ENCODE results near the gene SRP68. TPM values are rescaled to one million over a fixed set of nuclear protein-coding genes. Genes with fewer than 3 reads are reported as not detected.

Gene SRP68
- polyA plus RNA-seq, 2 of the 4 experiments (the other 2 are of a cell fraction), result 121 to 139 TPM

DNA sequence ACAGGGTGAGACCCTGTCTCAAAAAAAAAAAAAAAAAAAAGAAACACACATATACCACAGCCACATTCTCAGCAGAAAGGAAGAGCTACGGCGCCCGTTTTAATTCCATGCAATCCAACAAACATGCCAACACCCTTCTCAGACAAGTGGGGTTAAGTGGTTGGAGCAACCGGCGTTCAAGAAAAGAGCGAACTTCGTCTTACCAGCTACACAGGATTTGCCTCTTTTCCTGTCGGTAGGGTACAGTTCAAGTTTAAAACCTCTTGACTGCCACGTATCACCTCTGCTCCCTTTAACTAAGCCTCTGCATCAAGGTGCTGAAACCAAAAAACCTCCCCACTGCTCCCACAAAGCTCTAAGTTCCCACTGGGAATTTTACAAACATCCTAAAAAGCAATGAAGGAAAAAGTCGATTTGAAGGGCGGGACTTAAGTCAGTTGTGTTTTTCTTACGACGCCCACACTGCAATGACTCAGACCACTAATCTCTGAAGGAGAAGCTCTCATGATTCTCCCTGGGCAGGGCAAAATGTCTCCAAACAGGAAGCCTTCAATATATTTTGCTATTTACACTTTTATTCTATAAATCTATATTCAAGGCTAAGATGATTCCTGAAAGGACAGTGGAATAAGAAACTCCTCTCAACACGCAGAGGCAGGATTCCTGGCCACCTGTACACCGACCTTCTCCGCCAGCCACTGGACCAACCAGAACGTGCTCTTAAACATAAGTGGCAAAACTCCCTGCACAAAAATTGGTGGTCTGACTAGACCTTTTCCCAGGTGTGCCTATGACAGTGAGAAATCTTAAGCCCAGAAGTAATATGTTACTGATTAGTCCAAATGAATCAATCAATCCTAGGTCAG is 18.8 kb downstream of the SRP68 start:
- Histone ChIP-seq H3K4me2 (no peak overlapping the region), H3K4me1 (peaks cover 7% of the 10 kb centered on the region; the same call in 2 of the 3 replicates), H3K27ac (no peak overlapping the region), H3K4me3 (no peak overlapping the region), H3K9me3 (no peaks in the 10 kb centered on the region)
- POLR2A ChIA-PET, result interaction anchor here (0.5 to 1.6 kb wide), 2 partner anchors 57 to 149 kb away, joined by 3 to 4 read pairs; partner anchors contain the start of gene MRPL38
- DNase-seq (ENCODE audit: low read depth in 1 of 2, low spot score in 1 of 2) (peak; percentile 27 to 45), FAIRE-seq (no peak), ATAC-seq (peak in 1 of 2 experiments; percentile 50; a peak in 3 of 6 replicates)
- TF ChIP-seq ZSCAN20 (CRISPR knock-in tag; IDR thresholded peaks at IDR 0.05) (no peak), CBX8 (IDR thresholded peaks at IDR 0.05) (no peak), RFX5 (IDR thresholded peaks at IDR 0.05) (no peak), MAFK (IDR thresholded peaks at IDR 0.05; ENCODE audit: partially characterized antibody) (no peak), JUN (IDR thresholded peaks at IDR 0.05) (no peak), ZFP36 (IDR thresholded peaks at IDR 0.05; ENCODE audit: borderline replicate concordance, partially characterized antibody) (no peak)
- WGBS (ENCODE audit: missing lambda C conversion rate), result 83% methylated on average over 17 of the region's 17 CpGs
- CTCF ChIA-PET, result interaction anchor here (1.5 to 2.3 kb wide), 4 partner anchors 10 to 68 kb away, joined by 3 to 10 read pairs (median 4); no protein-coding TSS in a partner anchor

DNA sequence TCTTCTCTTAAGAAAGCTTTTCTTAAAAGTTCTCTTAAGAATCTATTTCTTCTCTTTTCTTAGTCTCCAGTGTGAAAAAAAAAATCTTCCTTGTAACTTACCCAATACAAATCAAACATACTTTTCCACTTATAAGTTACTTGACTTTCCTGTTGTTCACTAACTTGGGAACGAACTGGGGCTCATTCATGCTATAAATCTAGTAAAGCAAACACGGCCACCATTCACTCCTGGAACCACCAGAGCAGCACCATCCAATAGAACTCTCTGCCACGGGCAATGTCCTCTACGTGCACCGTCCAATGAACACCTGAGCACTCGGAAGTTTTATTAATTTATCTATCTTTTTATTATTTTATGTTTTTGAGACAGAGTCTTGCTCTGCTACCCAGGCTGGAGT is 20.8 kb downstream of the SRP68 start:
- TF ChIP-seq NPAS2 (CRISPR knock-in tag; IDR thresholded peaks at IDR 0.05; ENCODE audit: borderline replicate concordance) (no peak), HOXA7 (CRISPR knock-in tag; IDR thresholded peaks at IDR 0.05) (no peak), PHF8 (IDR thresholded peaks at IDR 0.05; ENCODE audit: borderline replicate concordance, low read depth) (no peak), ZNF302 (CRISPR knock-in tag; IDR thresholded peaks at IDR 0.05) (no peak), ESRRA (IDR thresholded peaks at IDR 0.05; ENCODE audit: borderline replicate concordance, low read length) (no peak), ELK1 (IDR thresholded peaks at IDR 0.05; ENCODE audit: low read depth, low read length) (no peak), FOXS1 (CRISPR knock-in tag; IDR thresholded peaks at IDR 0.05) (no peak), JUN (IDR thresholded peaks at IDR 0.05) (no peak)
- ATAC-seq, result no peak
- H3K4me2 ChIP-seq, result no peak overlapping the region
- FAIRE-seq, result no peak
- no peak overlapping the region for H3K4me3 ChIP-seq
- CTCF ChIA-PET, result interaction anchor here (0.7 to 2.5 kb wide), 4 partner anchors 9 to 165 kb away, joined by 3 to 15 read pairs (median 3); no protein-coding TSS in a partner anchor
- POLR2A ChIA-PET, result no interaction called here
- H3K27ac ChIP-seq, result no peak overlapping the region
- peaks cover 7% of the 10 kb centered on the region; the same call in 2 of the 3 replicates for H3K4me1 ChIP-seq
- no peak for DNase-seq (ENCODE audit: low read depth in 1 of 2, low spot score in 1 of 2)
- no peaks in the 10 kb centered on the region for H3K9me3 ChIP-seq
- WGBS (ENCODE audit: missing lambda C conversion rate), result 83% methylated on average over 6 of the region's 6 CpGs

GRCh38 chr17:76050538-76051467 is 21.5 kb downstream of the SRP68 start:
- ATAC-seq (no peak), DNase-seq (ENCODE audit: low read depth in 1 of 2, low spot score in 1 of 2) (no peak), FAIRE-seq (no peak)
- POLR2A ChIA-PET, result no interaction called here
- Histone ChIP-seq H3K4me1 (peaks cover 7% of the 10 kb centered on the region; the same call in 2 of the 3 replicates), H3K27ac (no peak overlapping the region), H3K4me3 (no peak overlapping the region), H3K9me3 (no peaks in the 10 kb centered on the region), H3K4me2 (no peak overlapping the region)
- CTCF ChIA-PET, result interaction anchor here (0.7 to 2.5 kb wide), 5 partner anchors 9 to 166 kb away, joined by 3 to 15 read pairs (median 3); no protein-coding TSS in a partner anchor
- WGBS (ENCODE audit: missing lambda C conversion rate), result 92% methylated on average over 11 of the region's 11 CpGs
- TF ChIP-seq CBX2 (IDR thresholded peaks at IDR 0.05; ENCODE audit: borderline replicate concordance, low read depth) (no peak), TFCP2L1 (CRISPR knock-in tag; IDR thresholded peaks at IDR 0.05) (no peak), ATOH8 (CRISPR knock-in tag; IDR thresholded peaks at IDR 0.05; ENCODE audit: low read depth) (no peak), ZSCAN20 (CRISPR knock-in tag; IDR thresholded peaks at IDR 0.05) (no peak), ZC3H11A (IDR thresholded peaks at IDR 0.05) (no peak), CBX8 (IDR thresholded peaks at IDR 0.05) (no peak), FOSL2 (IDR thresholded peaks at IDR 0.05) (no peak), FOSL2 (CRISPR knock-in tag; IDR thresholded peaks at IDR 0.05) (no peak), SREBF2 (IDR thresholded peaks at IDR 0.05) (no peak), HOXB5 (CRISPR knock-in tag; IDR thresholded peaks at IDR 0.05) (no peak)
- TF ChIP-seq, protein P1, sequence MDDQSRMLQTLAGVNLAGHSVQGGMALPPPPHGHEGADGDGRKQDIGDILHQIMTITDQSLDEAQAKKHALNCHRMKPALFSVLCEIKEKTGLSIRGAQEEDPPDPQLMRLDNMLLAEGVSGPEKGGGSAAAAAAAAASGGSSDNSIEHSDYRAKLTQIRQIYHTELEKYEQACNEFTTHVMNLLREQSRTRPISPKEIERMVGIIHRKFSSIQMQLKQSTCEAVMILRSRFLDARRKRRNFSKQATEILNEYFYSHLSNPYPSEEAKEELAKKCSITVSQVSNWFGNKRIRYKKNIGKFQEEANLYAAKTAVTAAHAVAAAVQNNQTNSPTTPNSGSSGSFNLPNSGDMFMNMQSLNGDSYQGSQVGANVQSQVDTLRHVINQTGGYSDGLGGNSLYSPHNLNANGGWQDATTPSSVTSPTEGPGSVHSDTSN (IDR thresholded peaks at IDR 0.05), result no peak
- TF ChIP-seq, protein P2, sequence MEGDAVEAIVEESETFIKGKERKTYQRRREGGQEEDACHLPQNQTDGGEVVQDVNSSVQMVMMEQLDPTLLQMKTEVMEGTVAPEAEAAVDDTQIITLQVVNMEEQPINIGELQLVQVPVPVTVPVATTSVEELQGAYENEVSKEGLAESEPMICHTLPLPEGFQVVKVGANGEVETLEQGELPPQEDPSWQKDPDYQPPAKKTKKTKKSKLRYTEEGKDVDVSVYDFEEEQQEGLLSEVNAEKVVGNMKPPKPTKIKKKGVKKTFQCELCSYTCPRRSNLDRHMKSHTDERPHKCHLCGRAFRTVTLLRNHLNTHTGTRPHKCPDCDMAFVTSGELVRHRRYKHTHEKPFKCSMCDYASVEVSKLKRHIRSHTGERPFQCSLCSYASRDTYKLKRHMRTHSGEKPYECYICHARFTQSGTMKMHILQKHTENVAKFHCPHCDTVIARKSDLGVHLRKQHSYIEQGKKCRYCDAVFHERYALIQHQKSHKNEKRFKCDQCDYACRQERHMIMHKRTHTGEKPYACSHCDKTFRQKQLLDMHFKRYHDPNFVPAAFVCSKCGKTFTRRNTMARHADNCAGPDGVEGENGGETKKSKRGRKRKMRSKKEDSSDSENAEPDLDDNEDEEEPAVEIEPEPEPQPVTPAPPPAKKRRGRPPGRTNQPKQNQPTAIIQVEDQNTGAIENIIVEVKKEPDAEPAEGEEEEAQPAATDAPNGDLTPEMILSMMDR (IDR thresholded peaks at IDR 0.05), result no peak
- TF ChIP-seq, protein P3, sequence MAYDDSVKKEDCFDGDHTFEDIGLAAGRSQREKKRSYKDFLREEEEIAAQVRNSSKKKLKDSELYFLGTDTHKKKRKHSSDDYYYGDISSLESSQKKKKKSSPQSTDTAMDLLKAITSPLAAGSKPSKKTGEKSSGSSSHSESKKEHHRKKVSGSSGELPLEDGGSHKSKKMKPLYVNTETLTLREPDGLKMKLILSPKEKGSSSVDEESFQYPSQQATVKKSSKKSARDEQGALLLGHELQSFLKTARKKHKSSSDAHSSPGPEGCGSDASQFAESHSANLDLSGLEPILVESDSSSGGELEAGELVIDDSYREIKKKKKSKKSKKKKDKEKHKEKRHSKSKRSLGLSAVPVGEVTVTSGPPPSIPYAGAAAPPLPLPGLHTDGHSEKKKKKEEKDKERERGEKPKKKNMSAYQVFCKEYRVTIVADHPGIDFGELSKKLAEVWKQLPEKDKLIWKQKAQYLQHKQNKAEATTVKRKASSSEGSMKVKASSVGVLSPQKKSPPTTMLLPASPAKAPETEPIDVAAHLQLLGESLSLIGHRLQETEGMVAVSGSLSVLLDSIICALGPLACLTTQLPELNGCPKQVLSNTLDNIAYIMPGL (CRISPR knock-in tag; IDR thresholded peaks at IDR 0.05; ENCODE audit: borderline replicate concordance), result no peak

Data from A549 (cell line).